GM21825 (cell line): ENCODE measurements around the gene CHURC1.

Experiments used
- ATAC-seq: cut with Tn5 transposase; IDR thresholded peaks from one replicate; pipeline ENCODE4 v1.9.1; 2021; ENCODE audit warnings: mild to moderate bottlenecking, moderate library complexity; ENCODE audit not compliant: unreplicated experiment

The CHURC1 gene

GRCh38 chr14:64983439-64984310 is 69.4 kb downstream of the CHURC1 start:
- ATAC-seq = no peak
